Endothelial cell (in vitro differentiated cells): ENCODE measurements around the gene GADL1. TPM values are rescaled to one million over a fixed set of nuclear protein-coding genes. Genes with fewer than 3 reads are reported as not detected.

Experiments used
- DNase-seq: peaks from one replicate; pipeline ENCODE4 v3.0.0; 2021; ENCODE audit warnings: low spot score
- H3K27ac Mint-ChIP-seq: one replicate; pipeline ENCODE4 v1.8.0; 2021; ENCODE audit warnings: mixed read lengths, inconsistent platforms; ENCODE audit not compliant: unreplicated experiment
- H3K27me3 Mint-ChIP-seq: one replicate; pipeline ENCODE4 v1.8.0; 2021; ENCODE audit warnings: mild to moderate bottlenecking, moderate library complexity, mixed read lengths, inconsistent platforms; ENCODE audit not compliant: unreplicated experiment
- H3K36me3 Mint-ChIP-seq: one replicate; pipeline ENCODE4 v1.8.0; 2021; ENCODE audit warnings: mild to moderate bottlenecking, low read depth, mixed read lengths, inconsistent platforms; ENCODE audit not compliant: unreplicated experiment
- H3K4me1 Mint-ChIP-seq: one replicate; pipeline ENCODE4 v1.8.0; 2021; ENCODE audit warnings: mild to moderate bottlenecking, mixed read lengths, inconsistent platforms; ENCODE audit not compliant: unreplicated experiment
- H3K4me3 Mint-ChIP-seq: one replicate; pipeline ENCODE4 v1.8.0; 2021; ENCODE audit warnings: mild to moderate bottlenecking, mixed read lengths, inconsistent platforms; ENCODE audit not compliant: unreplicated experiment
- H3K9me3 Mint-ChIP-seq: one replicate; pipeline ENCODE4 v1.8.0; 2021; ENCODE audit warnings: mixed read lengths, inconsistent platforms; ENCODE audit not compliant: unreplicated experiment
- total RNA-seq: library from RNA; stranded (reverse); fragmentation: NEBNext Ultra II Directional; extraction: Animal tissue kit (Norgen Biotek cat#: 25700); gene quantifications from one replicate; pipeline ENCODE4 v1.2.1, GENCODE V29; 2021; ENCODE audit not compliant: unreplicated experiment
- TF ChIP-seq, protein P1 (sequence below): fragments of 200-600 bp; sonication (generic); IDR thresholded peaks from one replicate; pipeline ENCODE4 v1.5.0; 2021; ENCODE audit warnings: antibody characterized with exemption; ENCODE audit not compliant: unreplicated experiment

GADL1 gene
- total RNA-seq, 1 donor from 2014 or later: not detected

DNA sequence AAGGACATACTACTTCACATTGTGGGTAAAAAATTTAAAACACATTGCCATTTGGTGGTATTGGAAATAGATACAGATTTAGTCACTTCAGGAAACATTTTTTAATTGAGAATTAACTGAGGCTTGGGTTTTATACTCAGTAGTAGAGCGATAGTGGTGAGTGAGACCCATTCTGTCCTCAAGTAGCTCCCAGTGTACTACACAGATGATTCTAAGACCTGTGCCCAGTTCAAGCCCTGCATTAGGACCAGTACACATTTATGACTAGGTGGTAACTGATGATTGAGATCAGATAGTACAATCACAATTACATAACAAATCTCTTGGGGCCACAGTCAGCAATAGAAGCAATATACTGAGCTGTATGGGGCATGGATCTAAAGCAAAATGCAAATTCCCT is 67.4 kb downstream of the GADL1 start:
- Mint-ChIP-seq H3K9me3 (no peaks in the 10 kb centered on the region), H3K4me3 (no peak overlapping the region), H3K4me1 (no peaks in the 10 kb centered on the region), H3K27me3 (no peaks in the 10 kb centered on the region), H3K36me3 (no peaks in the 10 kb centered on the region), H3K27ac (no peak overlapping the region)
- TF ChIP-seq, protein P1, sequence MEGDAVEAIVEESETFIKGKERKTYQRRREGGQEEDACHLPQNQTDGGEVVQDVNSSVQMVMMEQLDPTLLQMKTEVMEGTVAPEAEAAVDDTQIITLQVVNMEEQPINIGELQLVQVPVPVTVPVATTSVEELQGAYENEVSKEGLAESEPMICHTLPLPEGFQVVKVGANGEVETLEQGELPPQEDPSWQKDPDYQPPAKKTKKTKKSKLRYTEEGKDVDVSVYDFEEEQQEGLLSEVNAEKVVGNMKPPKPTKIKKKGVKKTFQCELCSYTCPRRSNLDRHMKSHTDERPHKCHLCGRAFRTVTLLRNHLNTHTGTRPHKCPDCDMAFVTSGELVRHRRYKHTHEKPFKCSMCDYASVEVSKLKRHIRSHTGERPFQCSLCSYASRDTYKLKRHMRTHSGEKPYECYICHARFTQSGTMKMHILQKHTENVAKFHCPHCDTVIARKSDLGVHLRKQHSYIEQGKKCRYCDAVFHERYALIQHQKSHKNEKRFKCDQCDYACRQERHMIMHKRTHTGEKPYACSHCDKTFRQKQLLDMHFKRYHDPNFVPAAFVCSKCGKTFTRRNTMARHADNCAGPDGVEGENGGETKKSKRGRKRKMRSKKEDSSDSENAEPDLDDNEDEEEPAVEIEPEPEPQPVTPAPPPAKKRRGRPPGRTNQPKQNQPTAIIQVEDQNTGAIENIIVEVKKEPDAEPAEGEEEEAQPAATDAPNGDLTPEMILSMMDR: no peak
- no peak for DNase-seq

DNA sequence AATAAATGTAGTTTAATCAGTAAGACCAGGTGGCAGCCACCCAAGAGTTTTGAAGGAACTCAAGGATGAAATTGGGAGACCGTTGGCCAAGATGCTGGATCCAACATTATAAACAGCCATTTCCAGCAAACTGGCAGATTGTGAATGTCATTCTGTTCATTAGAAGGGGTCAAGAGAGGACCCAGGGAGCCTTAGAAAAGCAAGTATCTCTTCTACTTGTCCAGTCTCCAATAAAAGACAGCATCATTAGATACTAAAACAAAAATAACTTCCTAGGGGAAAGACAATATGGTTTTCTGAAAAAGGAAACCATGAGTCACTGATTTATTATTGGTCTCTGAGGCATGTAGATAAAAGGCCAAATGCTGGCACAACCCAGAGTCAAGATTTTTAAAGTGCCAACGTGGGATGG is 67.9 kb downstream of the GADL1 start:
- Mint-ChIP-seq H3K27me3 (no peaks in the 10 kb centered on the region), H3K4me1 (no peaks in the 10 kb centered on the region), H3K9me3 (no peaks in the 10 kb centered on the region), H3K36me3 (no peaks in the 10 kb centered on the region), H3K27ac (no peak overlapping the region), H3K4me3 (no peak overlapping the region)
- TF ChIP-seq, protein P1: no peak
- no peak for DNase-seq

DNA sequence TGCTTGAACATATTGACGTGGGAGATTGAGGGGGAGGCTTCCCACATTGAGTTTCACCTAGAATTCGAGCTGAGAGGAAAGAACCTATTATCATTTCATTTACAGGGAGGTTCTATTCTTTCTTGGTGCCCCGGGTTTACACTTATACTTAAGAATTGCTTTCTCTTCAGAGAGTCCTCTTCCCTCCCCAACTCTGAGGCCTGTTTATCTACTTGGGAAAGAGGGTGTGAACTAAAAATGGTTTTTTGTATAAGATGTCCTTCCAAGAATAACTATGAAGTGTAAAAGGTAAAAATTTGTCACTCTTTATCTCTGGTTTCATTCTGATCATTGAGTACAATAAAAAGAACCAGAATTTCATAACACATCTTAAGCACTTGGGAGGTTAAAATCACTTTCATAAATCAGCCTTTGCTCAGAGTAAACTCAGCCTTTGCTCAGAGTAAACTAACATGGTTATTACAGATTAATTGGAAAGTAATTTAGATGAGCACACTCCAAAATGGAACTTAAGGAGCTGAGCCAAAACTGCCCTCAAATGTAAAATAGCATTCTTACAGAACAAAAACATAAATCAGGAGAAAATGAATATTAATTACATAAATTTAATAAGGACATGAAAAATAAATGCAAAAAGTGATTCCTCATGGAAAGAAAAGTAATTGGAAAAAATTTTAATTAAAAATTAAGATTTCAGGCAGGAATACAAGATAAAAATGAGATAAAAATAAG is 75.2 kb downstream of the GADL1 start:
- no peaks in the 10 kb centered on the region for H3K9me3 Mint-ChIP-seq

DNA sequence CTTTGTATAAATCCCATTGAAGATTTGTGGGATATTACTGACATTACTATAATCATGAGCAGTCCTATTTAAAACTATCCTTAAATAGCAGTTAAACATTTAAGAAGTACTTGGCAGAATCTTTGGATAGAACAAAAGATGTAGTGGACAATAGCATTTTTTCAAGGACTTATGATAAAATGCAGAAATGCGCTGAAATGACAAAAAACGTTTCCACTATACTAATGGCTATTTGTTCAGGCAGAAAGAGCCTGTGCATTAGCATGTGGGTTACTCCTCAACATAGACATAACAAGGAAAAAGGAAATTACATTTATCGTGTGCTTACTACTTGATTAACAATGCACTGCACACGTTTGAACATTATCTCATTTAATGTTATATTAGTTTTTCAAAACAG is 80.7 kb downstream of the GADL1 start:
- no peak for DNase-seq
- Mint-ChIP-seq H3K27ac (no peak overlapping the region), H3K9me3 (no peaks in the 10 kb centered on the region), H3K4me3 (no peak overlapping the region), H3K4me1 (no peaks in the 10 kb centered on the region), H3K27me3 (no peaks in the 10 kb centered on the region), H3K36me3 (no peaks in the 10 kb centered on the region)
- TF ChIP-seq, protein P1: no peak

More for the DNA sequence above, 75.2 kb downstream of the GADL1 start:
- no peaks in the 10 kb centered on the region for H3K4me1 Mint-ChIP-seq
- TF ChIP-seq, protein P1: no peak
- no peaks in the 10 kb centered on the region for H3K27me3 Mint-ChIP-seq
- no peak for DNase-seq
- H3K36me3 Mint-ChIP-seq: no peaks in the 10 kb centered on the region
- no peak overlapping the region for H3K4me3 Mint-ChIP-seq
- H3K27ac Mint-ChIP-seq: no peak overlapping the region

DNA sequence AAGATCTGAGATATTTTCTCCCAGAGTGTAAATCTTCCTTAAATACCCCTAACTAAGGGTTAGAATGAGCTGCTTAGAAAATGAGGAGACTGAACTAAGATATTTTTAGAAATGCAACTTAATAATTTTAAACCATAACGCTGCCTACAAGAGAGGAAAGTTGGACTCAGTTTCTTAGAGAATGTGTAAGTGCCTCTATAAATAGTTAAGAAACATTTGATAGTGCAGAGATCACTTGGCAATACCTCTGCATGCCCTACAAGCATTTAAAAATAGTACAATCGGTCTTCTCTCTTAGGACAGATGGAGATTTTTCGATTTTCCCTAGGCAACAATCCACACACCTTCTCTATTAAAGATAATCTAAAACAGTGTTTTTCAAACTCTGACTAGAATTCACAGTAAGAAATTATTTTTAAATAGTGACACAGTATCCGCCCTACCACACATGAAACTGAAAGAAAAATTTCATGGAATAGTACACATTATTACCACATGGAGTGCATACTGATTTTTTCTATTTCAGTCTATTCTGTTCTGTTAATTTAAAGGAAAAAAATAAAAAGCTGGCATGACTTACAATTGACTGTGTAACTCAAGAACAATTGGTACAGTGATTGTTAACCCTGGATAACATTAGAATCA is 83.2 kb downstream of the GADL1 start:
- no peak for DNase-seq
- Mint-ChIP-seq H3K9me3 (no peaks in the 10 kb centered on the region), H3K27me3 (no peaks in the 10 kb centered on the region), H3K4me1 (no peaks in the 10 kb centered on the region), H3K36me3 (no peaks in the 10 kb centered on the region), H3K4me3 (no peak overlapping the region), H3K27ac (no peak overlapping the region)
- TF ChIP-seq, protein P1: no peak
